HepG2 (cell line): ENCODE measurements around the gene RIC3. TPM values are rescaled to one million over a fixed set of nuclear protein-coding genes. Genes with fewer than 3 reads are reported as not detected.

Experiments used
- ATAC-seq: fragments of 200-7000 bp; cut with Tn5 transposase; 3 replicates; pipeline ENCODE4 v1.9.1; 2020; ENCODE audit warnings: mild to moderate bottlenecking, moderate library complexity
- BruUV-seq: library from RNA; stranded (reverse); fragments of 400-500 nt; replicated peaks from 2 replicates; lab custom pipeline; 2021; lab: Mats Ljungman, UMichigan
- CTCF ChIA-PET: fragments of 300-600 bp; formaldehyde crosslinking; extraction: SDS; loops from one replicate; lab custom pipeline; 2021; ENCODE audit warnings: low total read pairs, inconsistent platforms, low intra/inter-chr PET ratio; lab: Yijun Ruan, JAX
- POLR2A ChIA-PET: fragments of 350-600 bp; sonication (Branson Sonifier 250); formaldehyde crosslinking; loops from one replicate; lab custom pipeline; 2020; ENCODE audit warnings: antibody characterized with exemption, inconsistent platforms; lab: Yijun Ruan, JAX
- DNase-seq: peaks from one replicate; pipeline ENCODE4 v3.0.0-alpha.2; 2015; ENCODE audit warnings: low spot score
- FAIRE-seq: peaks from 3 replicates; lab custom pipeline; 2011; peaks lifted over from hg19 to GRCh38; lab: Jason Lieb, UNC
- H2AFZ ChIP-seq: one replicate; pipeline ENCODE4 v1.6.1; 2011; ENCODE audit warnings: low read length, inconsistent platforms
- H3K27ac ChIP-seq: fragments of 300-600 bp; 3 replicates; pipeline ENCODE4 v1.8.0; 2011; ENCODE audit warnings: mixed run types, mild to moderate bottlenecking, mixed read lengths, low read length, inconsistent platforms; ENCODE audit not compliant: insufficient read depth; ENCODE audit errors: extremely low read length
- H3K27me3 ChIP-seq, 2 experiments: fragments of 200-600 bp in 1 of 2; 2 replicates in 1 of 2; 3 replicates in 1 of 2; pipeline versions ENCODE4 v1.6.0 to v1.8.0; 2011; ENCODE audit warnings: low read length in 2 of 2, mild to moderate bottlenecking in 2 of 2, moderate library complexity in 2 of 2, inconsistent platforms in 1 of 2; ENCODE audit not compliant: insufficient read depth in 2 of 2, control insufficient read depth in 1 of 2
- H3K36me3 ChIP-seq, 2 experiments: fragments of 200-600 bp in 1 of 2; replicated peaks in 1 of 2; 2 replicates in 1 of 2; 3 replicates in 1 of 2; pipeline versions ENCODE4 v1.5.1 to v1.8.0; 2011; ENCODE audit warnings: low read length in 2 of 2, inconsistent platforms in 1 of 2; ENCODE audit not compliant: insufficient read depth in 2 of 2, control insufficient read depth in 1 of 2
- H3K4me1 ChIP-seq: 2 replicates; pipeline ENCODE4 v1.5.1; 2012; ENCODE audit warnings: low read length, inconsistent platforms; ENCODE audit not compliant: insufficient read depth
- H3K4me2 ChIP-seq: 2 replicates; pipeline ENCODE4 v1.6.0; 2011; ENCODE audit warnings: low read depth, low read length, inconsistent platforms
- H3K4me3 ChIP-seq, 3 experiments: fragments of 200-600 bp in 1 of 3; sonication (generic), shearing (Covaris generic) in 1 of 3; replicated peaks in 1 of 3; 2 replicates each; pipeline ENCODE4 v1.5.1; 2011 to 2016; ENCODE audit warnings: low read length in 3 of 3, inconsistent platforms in 2 of 3, low read depth in 2 of 3, mild to moderate bottlenecking in 2 of 3, control low read depth in 1 of 3, mixed read lengths in 1 of 3; ENCODE audit not compliant: insufficient read depth in 1 of 3
- H3K79me2 ChIP-seq: one replicate; pipeline ENCODE4 v1.6.1; 2011; ENCODE audit warnings: low read length, inconsistent platforms; ENCODE audit not compliant: insufficient read depth
- H3K9ac ChIP-seq: 2 replicates; pipeline ENCODE4 v1.6.0; 2011; ENCODE audit warnings: mild to moderate bottlenecking, low read depth, low read length, inconsistent platforms; ENCODE audit not compliant: insufficient read depth
- H3K9me3 ChIP-seq: 2 replicates; pipeline ENCODE4 v1.5.1; 2012; ENCODE audit warnings: mild to moderate bottlenecking, low read length
- H4K20me1 ChIP-seq: 2 replicates; pipeline ENCODE4 v1.6.0; 2011; ENCODE audit warnings: inconsistent platforms, mild to moderate bottlenecking, low read length, moderate library complexity; ENCODE audit not compliant: insufficient read depth
- KIAA2018 ChIP-seq: sonication (generic); formaldehyde crosslinking; IDR thresholded peaks from 2 replicates; pipeline ENCODE4 v1.5.0; 2020; ENCODE audit warnings: mild to moderate bottlenecking, missing genetic modification reagents, borderline replicate concordance
- WGBS: methylation state at CpG from one replicate; pipeline ENCODE4 v1.1.6; 2017; ENCODE audit warnings: low lambda C conversion rate; 5-methylcytosine and 5-hydroxymethylcytosine counted together
- in situ Hi-C: cut with HindIII; loops from 2 replicates; pipeline ENCODE4 v1.10.0; 2017; ENCODE audit warnings: low pct_unique_long_range_greater_than_20kb; ENCODE audit not compliant: extremely low pct_ligation_motif_present
- intact Hi-C: fragments of 100-400 bp; cut with micrococcal nuclease; formaldehyde crosslinking; loops from one replicate; pipeline ENCODE4 v1.10.0; 2022; ENCODE audit not compliant: unreplicated experiment
- polyA plus RNA-seq, 8 experiments: library from polyadenylated mRNA; depleted of rRNA in 3 of 8; stranded (reverse) in 7 of 8; unstranded in 1 of 8; fragments of >200 nt; fragmentation: Illumina TruSeq in 4 of 8; extraction: Trizol in 4 of 8; gene quantifications; 2 replicates each; pipeline versions ENCODE4 v1.2.1 to v1.2.3, GENCODE V29; 2011 to 2016; ENCODE audit warnings: low read depth in 4 of 8, missing spikeins in 1 of 8, mixed read lengths in 1 of 8; ENCODE audit not compliant: insufficient read depth in 1 of 8
- total RNA-seq, 5 experiments: library from RNA; depleted of rRNA; stranded (reverse); fragments of >200 nt; fragmentation: Illumina TruSeq; extraction: Trizol; gene quantifications; 2 replicates each; pipeline ENCODE4 v1.2.3, GENCODE V29; 2016; ENCODE audit warnings: low read depth in 1 of 5
- TF ChIP-seq, protein P1 (sequence below), 2 experiments: sonication (generic) in 1 of 2; formaldehyde crosslinking in 1 of 2; IDR thresholded peaks; 2 replicates each; pipeline versions ENCODE4 v1.6.1 to v1.9.0; 2014 to 2022; ENCODE audit warnings: antibody characterized with exemption in 1 of 2, borderline replicate concordance in 1 of 2, inconsistent platforms in 1 of 2, low read depth in 1 of 2, missing genetic modification reagents in 1 of 2

The RIC3 gene
- total and polyA plus RNA-seq, 2 of the 13 experiments (the other 11 are each of a cell fraction or from before 2014, with no cell fraction given), result not detected

GRCh38 chr11:8126649-8127289, 42.1 kb downstream of the RIC3 start:
- no peak for TF ChIP-seq KIAA2018 (CRISPR knock-in tag)
- TF ChIP-seq, protein P1, sequence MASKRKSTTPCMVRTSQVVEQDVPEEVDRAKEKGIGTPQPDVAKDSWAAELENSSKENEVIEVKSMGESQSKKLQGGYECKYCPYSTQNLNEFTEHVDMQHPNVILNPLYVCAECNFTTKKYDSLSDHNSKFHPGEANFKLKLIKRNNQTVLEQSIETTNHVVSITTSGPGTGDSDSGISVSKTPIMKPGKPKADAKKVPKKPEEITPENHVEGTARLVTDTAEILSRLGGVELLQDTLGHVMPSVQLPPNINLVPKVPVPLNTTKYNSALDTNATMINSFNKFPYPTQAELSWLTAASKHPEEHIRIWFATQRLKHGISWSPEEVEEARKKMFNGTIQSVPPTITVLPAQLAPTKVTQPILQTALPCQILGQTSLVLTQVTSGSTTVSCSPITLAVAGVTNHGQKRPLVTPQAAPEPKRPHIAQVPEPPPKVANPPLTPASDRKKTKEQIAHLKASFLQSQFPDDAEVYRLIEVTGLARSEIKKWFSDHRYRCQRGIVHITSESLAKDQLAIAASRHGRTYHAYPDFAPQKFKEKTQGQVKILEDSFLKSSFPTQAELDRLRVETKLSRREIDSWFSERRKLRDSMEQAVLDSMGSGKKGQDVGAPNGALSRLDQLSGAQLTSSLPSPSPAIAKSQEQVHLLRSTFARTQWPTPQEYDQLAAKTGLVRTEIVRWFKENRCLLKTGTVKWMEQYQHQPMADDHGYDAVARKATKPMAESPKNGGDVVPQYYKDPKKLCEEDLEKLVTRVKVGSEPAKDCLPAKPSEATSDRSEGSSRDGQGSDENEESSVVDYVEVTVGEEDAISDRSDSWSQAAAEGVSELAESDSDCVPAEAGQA (IDR thresholded peaks at IDR 0.05; ENCODE audit: low read depth), result no peak
- TF ChIP-seq, protein P1 (CRISPR knock-in tag; IDR thresholded peaks at IDR 0.05; ENCODE audit: borderline replicate concordance), result no peak
- TF ChIP-seq, all 625 proteins: peak for 0
- no peak for ATAC-seq
- CTCF ChIA-PET, result no interaction called here

More at GRCh38 chr11:8126649-8127289, 42.1 kb downstream of the RIC3 start:
- Histone ChIP-seq H3K4me1 (no peaks in the 10 kb centered on the region), H3K27me3 (no peaks in the 10 kb centered on the region; a peak in 1 of 5 replicates), H3K36me3 (no peaks in the 10 kb centered on the region), H3K9ac (no peak overlapping the region), H3K4me2 (no peak overlapping the region), H3K79me2 (no peaks in the 10 kb centered on the region), H3K4me3 (no peak overlapping the region), H2AFZ (no peak overlapping the region), H3K27ac (no peak overlapping the region), H3K9me3 (no peaks in the 10 kb centered on the region), H4K20me1 (no peaks in the 10 kb centered on the region)
- no TSS peak for BruUV-seq
- WGBS, result 52% methylated on average over 8 of the region's 8 CpGs
- POLR2A ChIA-PET, result no interaction called here
- in situ Hi-C loops, result no loop called here
- intact Hi-C loops, result no loop called here
- no peak for FAIRE-seq
- no peak for DNase-seq
